ENCODE measurements around the gene MUC2.
"Not testable (repeated sequence)": the region's sequence is repeated elsewhere in the genome, so short reads cannot be mapped to it uniquely, and the experiment has no call there.

Gene MUC2

GRCh38 chr11:1109101-1109917 lies 34.6 kb downstream of the MUC2 start:
- no peak for DNase-seq

- DNase-seq, result no peak
Observed at GRCh38 chr11:1109918-1110705, 35.4 kb downstream of the MUC2 start.

GRCh38 chr11:1111545-1112212 lies 37.0 kb downstream of the MUC2 start:
- no peak for DNase-seq

- peak; percentile 25 for DNase-seq
Observed at GRCh38 chr11:1112351-1113191, 37.9 kb downstream of the MUC2 start.

DNA sequence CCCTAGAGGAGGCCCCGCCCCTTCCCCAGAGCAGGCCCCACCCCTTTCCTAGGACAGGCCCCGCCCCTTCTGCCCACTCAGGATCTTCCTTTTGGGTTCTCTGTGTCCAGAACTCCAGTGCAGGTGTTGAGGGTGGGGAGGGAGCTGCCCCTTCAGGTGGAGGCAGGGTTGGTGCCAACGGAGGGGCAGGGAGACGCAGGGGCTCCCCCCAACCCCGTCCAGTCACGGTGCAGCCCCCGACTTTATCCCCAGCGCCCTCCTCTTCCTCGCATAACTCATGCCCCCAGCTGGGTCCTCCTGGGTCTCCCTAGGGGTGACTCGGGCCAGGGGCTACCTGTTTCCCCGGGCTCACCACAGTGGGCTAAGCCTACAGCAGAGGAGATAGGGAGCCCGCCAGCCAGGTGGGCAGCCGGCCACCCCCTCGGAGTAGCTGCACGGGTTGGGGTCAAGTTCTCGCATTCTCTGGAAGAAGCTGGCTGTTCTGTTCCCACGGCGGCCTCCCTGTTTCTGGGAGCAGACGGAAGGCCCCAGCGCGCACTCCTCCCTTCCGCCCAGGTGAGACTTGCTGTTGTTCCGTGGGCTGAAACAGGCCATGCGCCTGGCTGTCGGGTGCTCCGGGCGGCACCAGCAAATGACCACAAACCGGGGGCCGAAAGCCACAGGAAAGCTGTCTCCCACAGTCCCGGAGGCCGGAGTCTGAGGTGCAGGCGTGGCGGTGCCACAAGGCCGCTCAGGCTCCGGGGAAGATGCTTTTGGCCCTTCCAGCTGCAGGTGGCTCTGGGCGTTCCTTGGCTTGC lies 38.9 kb downstream of the MUC2 start:
- DNase-seq, result no peak

DNA sequence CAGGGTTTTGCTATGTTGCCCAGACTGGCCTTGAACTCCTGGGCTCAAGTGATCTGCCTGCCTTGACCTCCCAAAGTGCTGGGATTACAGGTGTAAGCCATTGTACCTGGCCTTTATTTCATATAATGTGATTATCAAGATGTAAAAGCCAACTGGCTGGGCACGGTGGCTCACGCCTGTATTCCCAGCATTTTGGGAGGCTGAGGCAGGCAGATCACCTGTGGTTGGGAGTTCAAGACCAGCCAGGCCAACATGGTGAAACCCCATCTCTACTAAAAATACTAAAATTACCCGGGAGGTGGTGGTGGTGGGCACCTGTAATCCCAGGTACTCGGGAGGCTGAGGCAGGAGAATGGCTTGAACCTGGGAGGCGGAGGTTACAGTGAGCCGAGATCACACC lies 40.6 kb downstream of the MUC2 start:
- DNase-seq, result not testable (repeated sequence)

GRCh38 chr11:1116104-1116503 lies 41.4 kb downstream of the MUC2 start:
- DNase-seq, result no peak

DNA sequence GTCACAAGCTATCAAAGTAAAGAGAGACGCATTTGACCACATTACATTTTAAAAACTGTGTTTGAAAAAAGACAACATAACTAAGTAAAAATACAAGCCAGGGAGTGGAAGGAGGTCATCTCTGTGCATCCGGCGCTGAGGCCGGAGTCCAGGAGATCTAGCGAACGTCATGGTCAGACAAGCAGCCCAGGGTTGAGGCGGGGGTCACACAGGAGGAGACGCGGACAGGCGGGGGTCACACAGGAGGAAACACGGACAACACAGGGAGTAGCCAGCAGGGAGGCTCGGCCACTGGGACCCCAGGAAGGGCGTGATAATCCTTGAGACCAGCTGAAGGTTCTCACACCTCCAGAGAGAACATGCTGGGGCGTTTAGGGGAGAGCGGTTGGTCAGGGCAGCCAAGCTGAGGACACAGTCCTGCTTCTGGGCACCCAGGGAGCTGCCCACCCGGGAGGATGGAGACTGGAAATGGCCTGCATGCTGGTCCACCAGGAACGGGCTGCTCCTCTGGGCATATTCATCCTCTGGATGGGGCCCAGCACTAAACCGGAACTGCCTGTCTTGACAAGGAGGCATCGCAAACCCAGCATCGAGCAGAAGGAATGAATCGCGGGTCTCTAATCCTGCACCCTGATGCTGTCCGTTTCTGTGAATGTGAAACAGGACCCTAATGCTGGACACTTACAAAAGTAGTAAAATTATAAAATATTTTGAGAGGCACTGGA lies 42.2 kb downstream of the MUC2 start:
- peak; percentile 20 for DNase-seq

DNA sequence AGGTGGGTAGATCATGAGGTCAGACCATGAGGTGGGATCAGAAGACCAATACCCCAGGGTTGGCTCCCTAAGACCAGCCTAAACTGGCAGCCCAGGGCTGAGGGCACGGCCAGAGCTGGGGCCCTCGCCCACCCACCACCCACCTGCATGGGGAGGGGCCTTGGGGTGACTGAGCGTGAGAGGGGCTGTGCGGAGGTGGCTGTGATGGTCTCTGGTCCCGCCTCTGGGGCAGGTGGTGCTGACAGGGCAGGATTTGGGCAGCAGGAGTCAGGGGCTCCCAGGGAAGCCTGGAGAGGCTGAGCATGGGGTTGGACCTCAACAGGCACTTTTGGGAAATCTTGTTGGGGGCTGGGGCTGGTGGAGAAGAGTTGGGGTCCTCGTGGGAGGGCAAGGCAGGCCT lies 43.3 kb downstream of the MUC2 start:
- DNase-seq, result no peak

- peak; percentile 30 for DNase-seq
Observed at GRCh38 chr11:1118755-1119603, 44.3 kb downstream of the MUC2 start.

DNA sequence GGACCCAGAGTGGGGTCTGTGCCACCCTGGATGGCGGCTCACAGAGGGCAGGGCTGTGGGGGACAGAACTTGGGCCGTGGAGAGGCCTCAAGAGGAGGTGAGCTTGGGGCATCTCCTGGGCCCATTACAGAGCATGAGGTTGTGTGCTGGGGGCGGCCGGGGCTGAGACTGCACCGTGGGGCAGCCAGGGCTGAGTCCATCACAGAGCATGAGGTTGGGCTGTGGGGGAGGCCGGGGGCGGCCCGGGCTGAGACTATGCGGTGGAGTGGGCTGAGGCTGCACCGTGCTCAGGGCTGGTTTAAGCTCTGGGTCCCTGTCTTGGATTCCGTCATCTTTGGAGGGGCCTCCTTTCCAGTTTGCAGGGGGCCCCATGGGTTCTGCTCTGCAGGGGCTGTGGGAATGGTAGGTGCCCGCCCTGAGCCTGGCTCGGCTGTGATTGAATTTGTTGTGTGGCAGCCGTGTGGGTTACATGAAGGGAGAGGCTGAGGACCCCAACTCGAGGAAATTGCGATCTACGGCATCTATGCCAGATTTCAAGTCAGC lies 45.0 kb downstream of the MUC2 start:
- DNase-seq, result no peak

- peak; percentile 24 for DNase-seq
Observed at GRCh38 chr11:1120532-1121330, 46.1 kb downstream of the MUC2 start.

DNA sequence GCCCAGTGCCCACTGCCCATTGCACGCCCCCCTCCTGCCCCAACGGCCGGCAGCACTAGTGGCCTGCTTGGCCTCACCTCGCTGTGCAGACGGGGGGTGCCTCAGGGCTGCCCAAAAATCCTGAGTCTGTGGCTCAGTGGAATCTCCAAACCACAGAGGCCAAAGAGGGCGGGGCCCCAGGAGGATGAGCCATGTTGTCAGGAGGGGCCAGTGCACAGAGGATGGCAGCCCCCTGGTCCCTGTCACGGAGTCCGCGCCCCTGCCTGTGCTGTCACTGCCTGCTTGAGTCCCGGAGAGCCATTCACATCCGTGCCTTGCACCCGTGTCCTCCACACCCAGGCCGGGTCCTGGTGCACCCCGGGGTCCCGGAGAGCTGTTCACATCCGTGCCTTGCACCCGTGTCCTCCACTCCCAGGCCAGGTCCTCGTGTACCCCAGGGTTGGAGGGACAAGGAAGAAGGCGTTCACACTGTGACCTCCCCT lies 46.7 kb downstream of the MUC2 start:
- DNase-seq, result peak; percentile 21

DNA sequence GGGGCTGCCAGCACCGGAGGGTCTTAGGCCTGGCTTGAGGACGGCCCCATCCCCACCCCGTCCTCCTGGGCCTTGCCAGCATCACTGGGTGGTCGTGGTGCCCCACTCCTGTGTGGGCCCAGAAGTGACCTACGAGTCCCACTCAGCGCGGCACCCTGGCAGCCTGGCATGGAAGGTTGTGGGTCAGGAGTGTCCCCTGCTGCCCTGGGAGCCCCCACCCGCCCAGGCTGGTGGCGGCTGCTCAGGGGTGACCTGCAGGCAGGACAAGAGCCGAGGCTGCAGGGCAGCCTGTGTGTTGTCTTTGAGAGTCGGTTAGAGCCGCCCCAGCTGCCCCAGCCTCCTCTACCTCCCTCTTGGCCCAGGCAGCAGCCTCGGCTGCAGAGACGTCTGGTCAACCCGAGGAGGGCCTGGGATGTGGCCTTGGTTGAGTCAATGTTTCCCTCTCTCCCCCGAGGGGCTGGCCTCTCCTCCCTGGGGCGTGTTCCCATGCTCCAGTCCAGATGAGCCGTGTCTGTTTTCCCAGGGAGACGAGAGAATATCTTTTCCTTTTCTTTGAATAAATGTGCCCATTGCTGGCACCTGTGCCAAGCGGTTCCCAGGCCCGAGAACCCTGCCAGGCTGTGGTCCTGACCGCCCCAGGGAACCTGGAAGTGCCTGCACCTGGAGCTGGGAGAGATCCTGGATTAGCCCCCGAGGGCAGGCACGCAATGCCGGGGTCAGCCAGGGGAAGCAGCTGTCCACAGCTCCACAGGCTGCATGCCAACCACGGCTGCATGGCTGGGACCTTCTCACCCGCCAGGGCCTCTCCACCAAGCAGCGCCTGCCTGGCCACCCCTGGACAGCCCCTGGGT lies 47.4 kb downstream of the MUC2 start:
- peak; percentile 29 for DNase-seq

GRCh38 chr11:1122664-1123002 lies 48.0 kb downstream of the MUC2 start:
- no peak for DNase-seq

DNA sequence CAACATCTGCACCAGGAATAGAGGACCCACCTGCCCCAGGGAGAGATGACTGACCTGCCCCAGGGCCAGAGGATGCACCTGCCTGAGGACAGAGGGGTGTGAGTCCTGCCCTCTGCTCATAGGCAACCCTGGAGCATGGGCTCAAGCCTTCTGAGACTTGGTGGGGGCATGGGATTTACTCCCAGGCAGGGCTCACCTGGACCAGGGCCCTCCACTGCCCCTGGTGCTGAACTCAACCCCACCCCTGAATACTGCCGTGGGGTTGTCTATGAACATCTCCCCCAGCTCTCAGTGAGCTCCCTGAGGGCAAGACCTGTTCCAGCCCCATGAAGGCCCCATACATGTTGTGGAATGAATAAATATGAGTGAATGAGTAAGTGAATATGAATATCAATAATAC lies 49.3 kb downstream of the MUC2 start:
- DNase-seq, result no peak
